A549 (cell line): Measurements from ENCODE around the gene CDH4.

Experiments used
- CEBPB ChIP-seq, 2 experiments: fragments of >200 bp in 1 of 2; sonication (Bioruptor Twin) in 1 of 2; formaldehyde crosslinking in 1 of 2; IDR thresholded peaks; 2 replicates each; pipeline ENCODE4 v1.6.1; 2012 to 2016
- CHD4 ChIP-seq: fragments of 200-600 bp; sonication (generic); IDR thresholded peaks from 2 replicates; pipeline ENCODE4 v1.6.1; 2016; ENCODE audit warnings: antibody characterized with exemption, mild to moderate bottlenecking, borderline replicate concordance
- CTCF ChIP-seq: fragments of >200 bp; sonication (Bioruptor Twin); formaldehyde crosslinking; IDR thresholded peaks from 3 replicates; pipeline ENCODE4 v1.5.1; 2016
- EHF ChIP-seq: fragments of 250-450 bp; sonication (Bioruptor Pico); IDR thresholded peaks from 2 replicates; pipeline ENCODE4 v1.5.0; 2020; ENCODE audit warnings: mild to moderate bottlenecking
- JUN ChIP-seq, 2 experiments: fragments of >200 bp; sonication (Bioruptor Twin); formaldehyde crosslinking; IDR thresholded peaks; 2 replicates in 1 of 2; 3 replicates in 1 of 2; pipeline ENCODE4 v1.6.1; 2016 to 2017
- MAX ChIP-seq: IDR thresholded peaks from 2 replicates; pipeline ENCODE4 v1.6.1; 2012
- PBX3 ChIP-seq: IDR thresholded peaks from 2 replicates; pipeline ENCODE4 v1.6.1; 2012
- POLR2A ChIP-seq: IDR thresholded peaks from 2 replicates; pipeline ENCODE4 v1.6.1; 2012; ENCODE audit warnings: mild to moderate bottlenecking, low read length
- POLR2AphosphoS2 ChIP-seq: conservative IDR thresholded peaks from 2 replicates; pipeline ENCODE4 v1.6.1; 2012; ENCODE audit warnings: low read length, improper control_type of control experiment, inconsistent platforms
- RCOR1 ChIP-seq: fragments of 150-350 bp; IDR thresholded peaks from 2 replicates; pipeline ENCODE4 v1.6.1; 2014; ENCODE audit warnings: antibody characterized with exemption, low read length, low read depth
- RFX5 ChIP-seq: fragments of 450-650 bp; IDR thresholded peaks from 2 replicates; pipeline ENCODE4 v1.7.1; 2014; ENCODE audit warnings: antibody characterized with exemption, mild to moderate bottlenecking, moderate library complexity
- USF2 ChIP-seq: fragments of 450-650 bp; IDR thresholded peaks from 2 replicates; pipeline ENCODE4 v1.6.1; 2014; ENCODE audit warnings: antibody characterized with exemption

- no peak for TF ChIP-seq CTCF
- no peak for TF ChIP-seq POLR2A
- no peak for TF ChIP-seq EHF (CRISPR knock-in tag)
- TF ChIP-seq RCOR1: no peak
- no peak for TF ChIP-seq RFX5
- no peak for TF ChIP-seq USF2
- no peak for TF ChIP-seq CEBPB (IDR thresholded peaks at IDR 0.05)
- TF ChIP-seq MAX: no peak
- TF ChIP-seq POLR2AphosphoS2: no peak
- no peak for TF ChIP-seq CHD4
- TF ChIP-seq JUN (IDR thresholded peaks at IDR 0.05): no peak
- TF ChIP-seq PBX3: no peak
Measured at GRCh38 chr20:61956396-61957342, 704.6 kb downstream of the CDH4 start.
